GM13977 (cell line): Measurements from ENCODE around the gene OLIG2.

Source experiments
- DNase-seq: peaks from one replicate; pipeline ENCODE4 v3.0.0; 2012; ENCODE audit warnings: low spot score
- in situ Hi-C: fragments of 300-500 bp; cut with MboI; formaldehyde crosslinking; loops from one replicate; pipeline ENCODE4 v1.12.0; 2022; ENCODE audit warnings: low sequenced_read_pairs, low pct_unique_long_range_greater_than_20kb, mixed read lengths, inconsistent platforms; ENCODE audit not compliant: unreplicated experiment
- TF ChIP-seq, protein P1 (sequence below): IDR thresholded peaks from 2 replicates; pipeline ENCODE4 v1.5.1; 2012; ENCODE audit warnings: mild to moderate bottlenecking, control low read depth; ENCODE audit not compliant: insufficient read depth; ENCODE audit errors: extremely low read depth, missing control alignments

Gene OLIG2

DNA sequence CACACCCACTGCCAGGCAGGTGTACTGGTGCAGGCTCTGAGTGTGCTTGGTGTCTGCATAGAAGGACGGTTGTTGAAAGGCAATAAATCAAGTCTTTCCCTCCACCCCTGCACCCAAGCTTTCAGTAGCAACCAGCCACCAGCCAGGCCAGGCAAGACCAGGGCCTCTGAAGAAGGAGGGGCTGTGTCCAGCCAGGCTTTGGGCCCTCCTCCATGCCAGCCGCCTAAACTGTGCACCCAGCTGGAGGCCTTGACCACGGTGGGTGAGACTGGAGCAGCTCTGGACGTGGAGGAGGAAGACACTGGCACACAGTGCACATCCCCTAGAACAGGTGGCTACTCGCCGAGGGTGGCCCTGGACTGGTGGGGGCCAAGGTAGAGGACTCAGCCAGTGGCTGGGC lies 4.9 kb downstream of the OLIG2 start:
- TF ChIP-seq, protein P1, sequence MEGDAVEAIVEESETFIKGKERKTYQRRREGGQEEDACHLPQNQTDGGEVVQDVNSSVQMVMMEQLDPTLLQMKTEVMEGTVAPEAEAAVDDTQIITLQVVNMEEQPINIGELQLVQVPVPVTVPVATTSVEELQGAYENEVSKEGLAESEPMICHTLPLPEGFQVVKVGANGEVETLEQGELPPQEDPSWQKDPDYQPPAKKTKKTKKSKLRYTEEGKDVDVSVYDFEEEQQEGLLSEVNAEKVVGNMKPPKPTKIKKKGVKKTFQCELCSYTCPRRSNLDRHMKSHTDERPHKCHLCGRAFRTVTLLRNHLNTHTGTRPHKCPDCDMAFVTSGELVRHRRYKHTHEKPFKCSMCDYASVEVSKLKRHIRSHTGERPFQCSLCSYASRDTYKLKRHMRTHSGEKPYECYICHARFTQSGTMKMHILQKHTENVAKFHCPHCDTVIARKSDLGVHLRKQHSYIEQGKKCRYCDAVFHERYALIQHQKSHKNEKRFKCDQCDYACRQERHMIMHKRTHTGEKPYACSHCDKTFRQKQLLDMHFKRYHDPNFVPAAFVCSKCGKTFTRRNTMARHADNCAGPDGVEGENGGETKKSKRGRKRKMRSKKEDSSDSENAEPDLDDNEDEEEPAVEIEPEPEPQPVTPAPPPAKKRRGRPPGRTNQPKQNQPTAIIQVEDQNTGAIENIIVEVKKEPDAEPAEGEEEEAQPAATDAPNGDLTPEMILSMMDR = no peak
- in situ Hi-C loops = no loop called here
- DNase-seq = peak; percentile 25

GRCh38 chr21:33031152-33031911 lies 5.6 kb downstream of the OLIG2 start:
- in situ Hi-C loops = no loop called here
- peak; percentile 18 for DNase-seq
- TF ChIP-seq, protein P1 = no peak

DNA sequence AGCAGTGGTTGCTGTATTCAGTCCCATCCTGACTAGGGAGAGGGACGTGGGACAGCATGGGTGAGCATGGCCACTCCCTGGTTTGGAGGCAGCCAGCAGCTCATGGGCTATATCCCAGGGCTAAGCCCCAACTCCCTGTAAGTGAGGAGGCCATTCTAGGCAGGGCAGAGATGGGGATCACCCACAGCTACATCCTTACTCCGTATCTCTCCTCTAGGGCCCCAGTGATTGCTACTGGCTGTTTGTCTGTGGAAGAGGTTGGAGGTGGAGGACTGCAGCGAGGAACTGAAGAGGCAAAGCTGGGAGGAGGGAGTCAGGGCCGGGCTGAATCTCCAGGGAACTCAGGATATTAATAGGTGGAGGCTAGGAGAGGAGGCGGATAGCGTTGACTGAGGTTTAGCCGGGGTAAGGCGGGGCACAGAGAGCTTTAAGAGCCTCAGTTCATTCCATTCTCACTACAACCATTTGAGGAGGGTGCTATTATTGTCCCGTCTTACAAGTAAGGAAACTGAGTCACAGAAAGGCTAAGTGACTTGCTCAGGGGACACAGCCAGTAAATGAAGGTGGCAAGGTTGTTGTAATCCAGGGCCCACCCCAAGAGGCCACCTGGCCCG lies 6.8 kb downstream of the OLIG2 start:
- peak; percentile 30 for DNase-seq
- in situ Hi-C loops = no loop called here
- TF ChIP-seq, protein P1 = no peak

- in situ Hi-C loops = no loop called here
- peak; percentile 30 for DNase-seq
- TF ChIP-seq, protein P1 = no peak
Measured at GRCh38 chr21:33033094-33033951, 7.6 kb downstream of the OLIG2 start.

DNA sequence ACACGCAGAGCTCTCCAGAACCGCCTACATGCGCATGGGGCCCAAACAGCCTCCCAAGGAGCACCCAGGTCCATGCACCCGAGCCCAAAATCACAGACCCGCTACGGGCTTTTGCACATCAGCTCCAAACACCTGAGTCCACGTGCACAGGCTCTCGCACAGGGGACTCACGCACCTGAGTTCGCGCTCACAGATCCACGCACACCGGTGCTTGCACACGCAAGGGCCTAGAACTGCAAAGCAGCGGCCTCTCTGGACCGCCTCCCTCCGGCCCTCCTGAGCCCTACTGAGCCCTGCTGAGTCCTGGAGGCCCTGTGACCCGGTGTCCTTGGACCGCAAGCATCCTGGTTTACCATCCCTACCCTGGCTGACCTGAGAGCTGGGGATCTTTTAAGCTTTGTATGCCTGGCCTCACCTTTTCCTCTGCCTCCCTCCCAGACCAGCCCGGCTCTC lies 8.3 kb downstream of the OLIG2 start:
- in situ Hi-C loops = no loop called here
- peak; percentile 21 for DNase-seq
- TF ChIP-seq, protein P1 = no peak

- in situ Hi-C loops = no loop called here
- TF ChIP-seq, protein P1 = no peak
Measured at GRCh38 chr21:33035147-33035546, 9.4 kb downstream of the OLIG2 start.

More at GRCh38 chr21:33035147-33035546, 9.4 kb downstream of the OLIG2 start:
- DNase-seq = no peak
